SH-SY5Y (cell line): ENCODE results near the gene FST.

Experiments used
- GATA2 ChIP-seq: IDR thresholded peaks from 2 replicates; pipeline ENCODE4 v1.6.1; 2011; ENCODE audit warnings: mild to moderate bottlenecking, low read depth, low read length
- GATA3 ChIP-seq: IDR thresholded peaks from 2 replicates; pipeline ENCODE4 v1.6.1; 2011; ENCODE audit warnings: low read depth, mild to moderate bottlenecking, low read length, moderate library complexity

GRCh38 chr5:53479590-53480415, 626 bp upstream of the FST start:
- TF ChIP-seq GATA3 (no peak), GATA2 (no peak)
